Activated naive CD4-positive, alpha-beta T cell treated with anti-CD3 and anti-CD28 coated beads, Interleukin-2, amount 50 U/mL, for 24 hours (primary cell): Measurements from ENCODE around the gene EXOC1.

ENCODE experiments used
- H3K27ac Mint-ChIP-seq: one replicate; pipeline ENCODE4 v1.8.0; 2021; ENCODE audit warnings: mild to moderate bottlenecking, mixed read lengths
- H3K27me3 Mint-ChIP-seq: one replicate; pipeline ENCODE4 v1.8.0; 2021; ENCODE audit warnings: mixed read lengths
- H3K36me3 Mint-ChIP-seq: one replicate; pipeline ENCODE4 v1.8.0; 2021; ENCODE audit warnings: mixed read lengths
- H3K4me1 Mint-ChIP-seq: one replicate; pipeline ENCODE4 v1.8.0; 2021; ENCODE audit warnings: mixed read lengths
- H3K4me3 Mint-ChIP-seq: one replicate; pipeline ENCODE4 v1.8.0; 2021; ENCODE audit warnings: mild to moderate bottlenecking, mixed read lengths
- H3K9me3 Mint-ChIP-seq: one replicate; pipeline ENCODE4 v1.8.0; 2021; ENCODE audit warnings: mixed read lengths

Gene EXOC1

DNA sequence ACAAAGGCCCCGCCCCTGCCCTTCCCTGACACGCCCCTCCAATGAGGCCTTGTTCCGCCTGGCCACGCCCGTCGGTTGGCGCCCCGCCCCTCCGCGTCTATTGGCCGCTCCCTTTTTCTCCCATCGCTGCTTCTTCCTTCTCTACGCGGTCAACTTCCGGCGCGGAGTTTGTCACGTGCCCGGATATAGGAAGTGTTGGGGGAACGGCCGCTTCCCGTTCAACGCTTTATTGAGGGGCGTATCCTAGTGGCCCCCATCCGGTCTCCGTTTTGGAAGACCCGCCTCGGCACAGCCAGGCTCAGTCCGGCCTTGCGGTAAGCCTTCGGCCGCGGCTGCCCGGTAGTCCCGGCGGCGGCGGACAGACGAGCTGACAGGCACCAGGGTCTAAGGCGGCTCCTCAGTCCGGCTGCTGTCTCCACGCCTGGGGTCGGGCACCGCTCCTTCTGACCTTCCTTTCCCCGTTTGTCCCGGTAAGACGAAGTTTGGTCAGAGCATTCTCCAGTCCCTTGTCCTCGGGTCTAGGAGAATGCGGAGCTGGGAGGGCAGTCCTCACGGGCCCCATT is at the start of gene EXOC1:
Gene EXOC1 (plus strand): TSS at position 165 of the 563 bp plus-strand sequence. CDS start 4,676 bp downstream, outside the sequence.
- Mint-ChIP-seq H3K4me1 (peaks cover 43% of the 10 kb centered on the region), H3K27ac (peak within 1 kb of the TSS; percentile 92), H3K27me3 (no peaks in the 10 kb centered on the region), H3K4me3 (peak within 1 kb of the TSS; percentile 40), H3K36me3 (peaks cover 3% of the 10 kb centered on the region), H3K9me3 (no peaks in the 10 kb centered on the region)

GRCh38 chr4:55807556-55807955 is 45.9 kb upstream of the EXOC1 start:
- Mint-ChIP-seq H3K27me3 (peaks cover 3% of the 10 kb centered on the region), H3K36me3 (no peaks in the 10 kb centered on the region), H3K9me3 (no peaks in the 10 kb centered on the region), H3K4me1 (no peaks in the 10 kb centered on the region), H3K27ac (no peak overlapping the region), H3K4me3 (no peak overlapping the region)

DNA sequence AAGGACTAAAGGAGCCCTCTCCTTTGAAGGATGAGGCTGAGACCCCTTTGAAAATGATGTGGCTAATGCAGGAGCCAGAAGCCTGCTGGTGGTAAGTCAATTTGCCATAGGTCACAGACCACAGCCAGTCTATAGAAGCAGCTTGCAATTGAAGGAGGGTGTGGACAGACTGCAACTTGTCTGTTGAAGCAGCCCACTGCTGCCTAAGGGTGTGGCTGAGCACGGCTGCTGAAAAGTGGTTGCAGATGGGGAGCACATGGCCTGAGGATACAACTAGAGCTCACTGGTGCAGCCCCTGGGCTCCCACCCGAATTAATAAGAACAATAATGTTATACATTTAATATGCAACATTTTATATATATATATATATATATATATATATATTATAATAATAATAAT is 45.3 kb upstream of the EXOC1 start:
- Mint-ChIP-seq H3K4me1 (no peaks in the 10 kb centered on the region), H3K4me3 (no peak overlapping the region), H3K36me3 (no peaks in the 10 kb centered on the region), H3K27ac (no peak overlapping the region), H3K27me3 (peaks cover 3% of the 10 kb centered on the region), H3K9me3 (no peaks in the 10 kb centered on the region)

DNA sequence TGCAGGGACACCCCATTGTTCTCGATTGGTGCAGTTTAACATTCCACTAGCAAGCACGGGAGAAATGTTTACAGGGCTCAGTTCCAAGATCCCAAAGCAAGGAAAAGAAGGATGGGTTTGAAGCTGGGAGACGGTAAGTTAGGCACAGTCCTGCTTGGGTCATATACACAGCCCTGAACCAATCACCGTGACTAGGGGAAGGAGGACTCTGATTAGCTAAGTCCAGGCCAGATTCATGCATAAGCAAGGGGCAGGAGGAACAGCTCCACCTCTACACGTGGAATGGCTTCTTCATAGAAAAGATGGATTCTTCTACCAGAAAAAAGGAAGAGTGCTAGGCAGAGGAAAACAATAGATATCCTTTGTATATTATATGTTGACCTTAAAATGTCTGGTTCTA is 44.8 kb upstream of the EXOC1 start:
- peaks cover 3% of the 10 kb centered on the region for H3K27me3 Mint-ChIP-seq
- no peaks in the 10 kb centered on the region for H3K9me3 Mint-ChIP-seq
- no peak overlapping the region for H3K4me3 Mint-ChIP-seq
- no peak overlapping the region for H3K27ac Mint-ChIP-seq
- H3K4me1 Mint-ChIP-seq = no peaks in the 10 kb centered on the region
- H3K36me3 Mint-ChIP-seq = no peaks in the 10 kb centered on the region

GRCh38 chr4:55817691-55818090 is 35.8 kb upstream of the EXOC1 start:
- no peak overlapping the region for H3K27ac Mint-ChIP-seq
- no peaks in the 10 kb centered on the region for H3K9me3 Mint-ChIP-seq
- no peak overlapping the region for H3K4me3 Mint-ChIP-seq
- H3K27me3 Mint-ChIP-seq = peaks cover 6% of the 10 kb centered on the region
- peaks cover 5% of the 10 kb centered on the region for H3K4me1 Mint-ChIP-seq
- H3K36me3 Mint-ChIP-seq = no peaks in the 10 kb centered on the region

DNA sequence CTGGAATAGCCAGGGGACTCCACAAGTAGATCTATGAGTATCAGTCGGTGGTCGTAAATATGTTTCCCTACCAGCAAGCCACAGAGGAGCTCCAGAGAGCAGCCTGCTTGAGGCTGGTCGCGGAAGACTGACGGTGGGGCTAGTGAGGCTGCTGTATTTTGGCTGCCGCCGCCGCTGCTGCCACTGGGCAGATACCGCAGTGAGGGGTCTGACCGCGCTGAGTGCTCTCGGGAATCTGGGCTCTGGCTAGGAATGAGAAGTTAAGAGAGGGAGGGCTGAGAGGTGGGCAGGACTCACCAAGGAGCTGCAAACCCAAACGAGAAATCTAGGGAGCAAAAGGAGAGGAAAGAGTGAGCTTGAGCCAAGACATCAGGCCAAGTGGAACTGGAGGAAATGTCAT is 33.8 kb upstream of the EXOC1 start, which contains the start of gene EXOC1L:
Gene EXOC1L (plus strand): TSS at position 157 of the 400 bp plus-strand sequence. CDS start 237 bp downstream, at position 394.
- H3K36me3 Mint-ChIP-seq = no peaks in the 10 kb centered on the region
- H3K4me1 Mint-ChIP-seq = peaks cover 5% of the 10 kb centered on the region
- peak within 1 kb of the TSS; percentile 12 for H3K4me3 Mint-ChIP-seq
- no peak within 1 kb of the TSS for H3K27ac Mint-ChIP-seq
- no peaks in the 10 kb centered on the region for H3K9me3 Mint-ChIP-seq
- H3K27me3 Mint-ChIP-seq = peaks cover 7% of the 10 kb centered on the region

DNA sequence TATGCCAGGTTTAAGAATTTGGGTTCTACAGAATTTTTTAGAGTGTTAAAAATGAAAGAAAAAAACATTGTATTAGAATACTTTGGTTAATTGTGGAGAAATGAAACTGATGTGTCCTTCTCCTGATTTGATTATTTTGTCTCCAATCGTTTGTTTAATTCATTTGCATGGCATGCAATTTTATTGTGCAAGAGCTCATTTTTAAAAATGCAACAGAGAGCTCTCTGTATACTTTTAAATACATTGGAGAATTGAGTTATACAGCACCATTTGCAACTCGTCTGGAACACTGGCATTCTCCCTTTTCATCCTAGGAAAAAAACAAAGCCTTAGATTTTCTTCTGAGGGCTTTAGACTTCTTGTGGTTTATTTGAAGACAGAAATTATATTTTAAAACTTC is 33.2 kb upstream of the EXOC1 start:
- H3K4me3 Mint-ChIP-seq = no peak overlapping the region

DNA sequence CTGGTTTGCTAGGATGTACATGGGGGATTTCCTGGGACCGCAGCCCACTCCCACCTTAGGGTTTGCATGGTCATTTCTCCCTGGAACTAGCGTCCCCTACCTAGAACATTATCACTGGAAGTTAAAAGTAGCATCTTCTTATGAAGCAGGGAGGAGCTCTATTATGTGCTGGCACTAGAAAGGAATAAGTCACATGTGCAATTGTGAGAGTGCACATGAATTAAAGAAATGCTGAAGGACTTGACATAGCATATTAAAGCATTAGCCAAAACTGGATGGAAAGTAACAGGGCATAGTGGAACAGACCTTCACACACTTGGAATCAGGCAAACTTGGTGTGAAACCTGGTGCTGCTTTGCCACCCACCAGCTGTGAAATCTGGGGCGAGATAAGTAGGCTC is 31.1 kb upstream of the EXOC1 start:
- Mint-ChIP-seq H3K36me3 (no peaks in the 10 kb centered on the region), H3K9me3 (no peaks in the 10 kb centered on the region), H3K27ac (no peak overlapping the region), H3K4me3 (no peak overlapping the region), H3K4me1 (peaks cover 5% of the 10 kb centered on the region), H3K27me3 (peaks cover 11% of the 10 kb centered on the region)

More for the DNA sequence above, 33.2 kb upstream of the EXOC1 start:
- Mint-ChIP-seq H3K9me3 (no peaks in the 10 kb centered on the region), H3K27me3 (peaks cover 9% of the 10 kb centered on the region), H3K4me1 (peaks cover 5% of the 10 kb centered on the region), H3K27ac (no peak overlapping the region), H3K36me3 (no peaks in the 10 kb centered on the region)

GRCh38 chr4:55824865-55825264 is 28.6 kb upstream of the EXOC1 start:
- no peak overlapping the region for H3K4me3 Mint-ChIP-seq
- no peak overlapping the region for H3K27ac Mint-ChIP-seq
- peaks cover 10% of the 10 kb centered on the region for H3K27me3 Mint-ChIP-seq
- no peaks in the 10 kb centered on the region for H3K36me3 Mint-ChIP-seq
- H3K9me3 Mint-ChIP-seq = no peaks in the 10 kb centered on the region
- peaks cover under 1% of the 10 kb centered on the region for H3K4me1 Mint-ChIP-seq

DNA sequence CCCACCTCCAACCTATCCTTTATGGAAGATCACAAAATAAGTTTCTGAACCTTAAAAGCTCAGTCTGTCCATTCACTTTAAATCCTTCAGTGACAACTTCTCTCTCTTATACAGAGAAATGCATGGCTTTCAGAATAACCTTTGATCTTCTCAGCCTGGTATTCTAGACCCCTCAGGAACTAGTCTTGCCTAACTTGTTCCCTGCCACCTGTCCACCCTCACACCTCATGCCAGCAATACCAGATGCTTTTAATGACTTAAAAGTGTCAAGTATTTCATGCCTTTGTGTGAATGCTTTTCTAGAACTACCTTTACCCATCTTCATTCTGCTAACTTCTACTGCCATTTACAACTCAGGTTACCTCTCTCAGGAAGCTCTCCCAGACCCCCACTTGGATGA is 26.5 kb upstream of the EXOC1 start:
- H3K9me3 Mint-ChIP-seq = peaks cover 3% of the 10 kb centered on the region
- H3K4me1 Mint-ChIP-seq = no peaks in the 10 kb centered on the region
- H3K27ac Mint-ChIP-seq = no peak overlapping the region
- peaks cover 23% of the 10 kb centered on the region for H3K27me3 Mint-ChIP-seq
- no peak overlapping the region for H3K4me3 Mint-ChIP-seq
- peaks cover 2% of the 10 kb centered on the region for H3K36me3 Mint-ChIP-seq

DNA sequence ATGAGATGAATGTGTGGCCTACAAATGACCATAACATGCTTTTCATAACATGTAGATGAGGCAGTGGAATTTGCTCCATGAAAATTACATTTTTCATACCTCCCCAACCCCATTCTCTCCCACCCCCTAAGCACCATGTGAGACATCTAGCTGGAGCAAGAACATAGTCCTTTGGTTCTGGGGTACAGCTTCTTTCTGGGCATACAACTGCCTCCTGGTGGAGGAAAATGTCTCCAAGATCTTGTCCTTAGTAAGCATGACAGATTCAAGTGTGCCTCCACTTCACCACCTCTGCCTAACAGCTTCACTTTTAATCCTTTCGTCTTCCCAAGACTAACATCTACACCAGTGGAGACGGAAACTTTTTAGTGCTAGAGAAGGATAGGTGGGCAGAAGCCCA is 25.9 kb upstream of the EXOC1 start:
- peaks cover 2% of the 10 kb centered on the region for H3K36me3 Mint-ChIP-seq
- H3K27me3 Mint-ChIP-seq = peaks cover 22% of the 10 kb centered on the region
- H3K27ac Mint-ChIP-seq = no peak overlapping the region
- H3K4me3 Mint-ChIP-seq = no peak overlapping the region
- H3K9me3 Mint-ChIP-seq = peaks cover 4% of the 10 kb centered on the region
- H3K4me1 Mint-ChIP-seq = no peaks in the 10 kb centered on the region

DNA sequence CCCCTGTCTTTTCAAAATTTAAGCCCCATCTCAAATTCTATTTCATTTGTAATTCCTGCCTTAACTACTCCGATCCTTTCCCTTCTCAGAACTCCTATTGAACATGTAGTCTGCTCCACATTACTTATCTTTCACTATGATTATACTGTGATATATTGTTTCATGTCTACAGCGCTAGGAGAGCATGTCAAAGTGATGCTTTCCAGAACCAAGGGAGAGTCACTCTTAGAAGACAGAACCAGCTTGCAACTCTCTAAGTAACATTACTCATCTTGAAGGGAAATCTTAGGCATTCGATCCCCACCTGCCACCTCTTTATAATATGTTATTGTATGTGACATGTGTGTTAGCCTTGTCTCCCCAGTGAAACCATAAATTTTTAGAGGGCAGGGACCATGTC is 23.4 kb upstream of the EXOC1 start:
- peaks cover 4% of the 10 kb centered on the region for H3K9me3 Mint-ChIP-seq
- H3K4me3 Mint-ChIP-seq = no peak overlapping the region
- peaks cover 2% of the 10 kb centered on the region for H3K36me3 Mint-ChIP-seq
- peaks cover 19% of the 10 kb centered on the region for H3K27me3 Mint-ChIP-seq
- no peaks in the 10 kb centered on the region for H3K4me1 Mint-ChIP-seq
- H3K27ac Mint-ChIP-seq = no peak overlapping the region

DNA sequence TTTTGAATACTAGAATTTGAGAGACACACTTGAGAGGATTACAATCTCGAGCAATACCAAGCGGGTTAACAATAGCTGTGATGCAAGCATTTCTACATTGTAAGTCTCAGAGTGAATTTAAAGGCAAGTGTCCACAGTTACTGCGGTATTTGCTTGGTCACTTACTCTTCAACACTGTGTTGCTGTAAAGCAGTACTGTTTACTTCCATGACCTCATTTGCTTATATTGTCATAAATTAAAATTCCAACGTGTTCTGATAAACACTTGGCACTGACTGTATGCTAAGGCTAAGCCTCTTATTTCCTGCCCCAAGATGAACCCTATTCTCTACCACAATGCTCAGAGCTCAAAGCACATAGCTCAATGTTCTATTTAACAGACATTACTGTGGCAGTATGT is 22.7 kb upstream of the EXOC1 start:
- Mint-ChIP-seq H3K27ac (no peak overlapping the region), H3K9me3 (peaks cover 10% of the 10 kb centered on the region), H3K36me3 (peaks cover 2% of the 10 kb centered on the region), H3K27me3 (peaks cover 25% of the 10 kb centered on the region), H3K4me3 (no peak overlapping the region), H3K4me1 (no peaks in the 10 kb centered on the region)

DNA sequence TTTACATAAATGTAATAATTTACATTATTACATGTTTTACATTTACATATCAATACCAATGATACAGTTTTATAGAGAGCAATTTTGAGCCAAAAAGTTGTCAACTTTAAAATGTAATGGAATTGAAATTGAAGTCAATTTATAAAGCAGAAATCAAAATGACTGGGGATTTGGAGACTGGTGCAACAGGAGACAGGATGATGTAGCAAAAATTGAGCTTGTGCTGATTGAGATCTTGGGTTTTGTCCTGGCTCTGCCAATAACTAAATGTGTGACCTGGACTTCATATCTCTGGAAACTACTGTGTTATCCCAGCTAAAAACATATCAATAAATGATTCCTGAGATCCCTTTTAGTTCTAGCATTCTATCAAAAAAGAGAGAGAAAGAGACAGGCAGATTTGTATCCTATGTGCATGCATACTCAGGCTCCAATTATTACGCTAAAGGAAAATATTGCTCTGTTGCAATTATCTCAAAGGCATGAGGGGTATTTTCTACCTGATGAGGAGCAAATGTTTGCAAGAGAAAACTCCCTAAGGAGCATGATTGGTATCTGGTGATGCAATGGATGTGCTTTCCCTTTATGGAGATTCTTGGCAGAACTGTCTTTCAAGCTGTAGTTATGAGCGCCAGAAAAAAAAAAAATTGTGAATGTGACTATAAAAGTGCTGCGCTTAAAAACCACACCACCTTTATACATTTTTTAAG is 19.2 kb upstream of the EXOC1 start:
- Mint-ChIP-seq H3K27ac (no peak overlapping the region), H3K4me3 (no peak overlapping the region), H3K36me3 (peaks cover 4% of the 10 kb centered on the region), H3K27me3 (peaks cover 32% of the 10 kb centered on the region), H3K9me3 (peaks cover 21% of the 10 kb centered on the region), H3K4me1 (no peaks in the 10 kb centered on the region)

DNA sequence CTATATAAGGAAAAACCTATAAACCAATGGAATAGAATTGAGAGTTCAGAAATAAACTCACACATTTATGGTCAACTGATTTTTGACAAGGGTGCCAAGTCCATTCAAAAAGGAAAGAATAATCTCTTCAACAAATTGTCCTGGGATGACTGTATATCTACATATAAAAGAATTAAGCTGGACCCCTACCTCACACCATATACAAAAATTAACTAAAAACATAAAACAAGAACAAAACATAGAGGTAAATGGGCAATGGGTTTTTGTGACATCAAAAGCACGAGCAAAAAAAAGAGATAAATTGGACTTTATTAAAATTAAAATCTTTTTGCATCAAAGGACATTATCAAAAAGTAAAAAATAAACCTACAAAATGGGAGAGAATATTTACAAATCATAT is 15.5 kb upstream of the EXOC1 start:
- peaks cover 22% of the 10 kb centered on the region for H3K27me3 Mint-ChIP-seq
- peaks cover 2% of the 10 kb centered on the region for H3K36me3 Mint-ChIP-seq
- H3K27ac Mint-ChIP-seq = no peak overlapping the region
- no peaks in the 10 kb centered on the region for H3K4me1 Mint-ChIP-seq
- H3K9me3 Mint-ChIP-seq = peaks cover 17% of the 10 kb centered on the region
- H3K4me3 Mint-ChIP-seq = no peak overlapping the region

DNA sequence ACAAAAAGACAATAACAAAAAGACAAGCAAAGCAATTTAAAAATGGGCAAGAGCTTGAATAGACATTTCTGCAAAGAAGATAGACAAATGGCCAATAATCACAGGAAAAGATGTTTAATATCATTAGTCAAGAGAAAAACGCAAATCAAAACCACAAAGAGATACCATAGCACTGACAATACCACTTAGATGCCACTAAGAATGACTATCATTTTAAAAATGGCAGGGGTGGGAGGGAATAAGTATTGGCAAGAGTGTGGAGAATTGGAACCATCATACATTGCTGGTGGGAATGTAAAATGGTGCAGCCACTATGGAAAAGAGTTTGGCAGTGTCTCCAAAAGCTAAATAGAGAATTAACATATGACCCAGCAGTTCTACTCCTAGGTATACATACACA is 15.1 kb upstream of the EXOC1 start:
- no peak overlapping the region for H3K4me3 Mint-ChIP-seq
- no peaks in the 10 kb centered on the region for H3K4me1 Mint-ChIP-seq
- H3K9me3 Mint-ChIP-seq = peaks cover 17% of the 10 kb centered on the region
- no peak overlapping the region for H3K27ac Mint-ChIP-seq
- peaks cover 22% of the 10 kb centered on the region for H3K27me3 Mint-ChIP-seq
- peaks cover 2% of the 10 kb centered on the region for H3K36me3 Mint-ChIP-seq
